ENCODE results near the gene CYP39A1. TPM values are rescaled to one million over a fixed set of nuclear protein-coding genes. Genes with fewer than 3 reads are reported as not detected.

CYP39A1 gene
- total and polyA plus RNA-seq, 2 experiments from 2014 or later = 1.5 to 3.5 TPM

- no peaks in the 10 kb centered on the region for H4K20me1 ChIP-seq (replicated peaks; ENCODE audit: insufficient read depth)
- no peaks in the 10 kb centered on the region for H3K27me3 ChIP-seq (ENCODE audit: insufficient read depth)
- no peaks in the 10 kb centered on the region for H3K9me2 ChIP-seq (ENCODE audit: insufficient read depth)
- DNase-seq (ENCODE audit: low spot score) (peak; percentile 65), ATAC-seq (peak; percentile 91)
- TF ChIP-seq CTCF (conservative IDR thresholded peaks at IDR 0.05; ENCODE audit: low read depth in 2 of 2) = peak; percentile 54 to 67
- no peak for TF ChIP-seq POLR2AphosphoS5 (IDR thresholded peaks at IDR 0.05; ENCODE audit: low read depth)
- H3K4me2 ChIP-seq = no peak overlapping the region
- no peaks in the 10 kb centered on the region for H3F3A ChIP-seq (replicated peaks; ENCODE audit: low read depth)
- no peaks in the 10 kb centered on the region; the same call in 1 of the 2 replicates for H3K4me1 ChIP-seq (ENCODE audit: insufficient read depth)
- no peaks in the 10 kb centered on the region for H3K36me3 ChIP-seq (ENCODE audit: insufficient read depth)
- no peak overlapping the region for H3K27ac Mint-ChIP-seq
- peaks cover 8% of the 10 kb centered on the region; the same call in 2 of the 3 replicates for H3K4me1 Mint-ChIP-seq
- H3K4me3 Mint-ChIP-seq = no peak overlapping the region
- H3K9me3 Mint-ChIP-seq = no peaks in the 10 kb centered on the region
- no peak overlapping the region for H2AFZ ChIP-seq
- H3K27ac ChIP-seq (ENCODE audit: low read depth) = no peak overlapping the region
- no peaks in the 10 kb centered on the region for H3K36me3 Mint-ChIP-seq (ENCODE audit: low read depth)
- H3K79me2 ChIP-seq (replicated peaks; ENCODE audit: insufficient read depth) = no peaks in the 10 kb centered on the region
- peaks cover 1% of the 10 kb centered on the region for H3K27me3 Mint-ChIP-seq (ENCODE audit: insufficient read depth, low read depth, poor library complexity)
- no peak overlapping the region for H3K4me3 ChIP-seq
Measured at GRCh38 chr6:46677314-46677654, 24.7 kb upstream of the CYP39A1 start.

- H2AFZ ChIP-seq = no peak overlapping the region
- H3K27me3 ChIP-seq (ENCODE audit: insufficient read depth) = no peaks in the 10 kb centered on the region
- no peaks in the 10 kb centered on the region for H4K20me1 ChIP-seq (replicated peaks; ENCODE audit: insufficient read depth)
- H3K9me3 Mint-ChIP-seq = no peaks in the 10 kb centered on the region
- H3F3A ChIP-seq (replicated peaks; ENCODE audit: low read depth) = no peaks in the 10 kb centered on the region
- no peaks in the 10 kb centered on the region; the same call in 1 of the 2 replicates for H3K4me1 ChIP-seq (ENCODE audit: insufficient read depth)
- no peak overlapping the region for H3K27ac Mint-ChIP-seq
- ATAC-seq (peak; percentile 26; the same call in 2 of the 3 replicates), DNase-seq (ENCODE audit: low spot score) (no peak)
- H3K4me3 Mint-ChIP-seq = no peak overlapping the region
- H3K4me1 Mint-ChIP-seq = peaks cover 8% of the 10 kb centered on the region; the same call in 2 of the 3 replicates
- peaks cover 1% of the 10 kb centered on the region for H3K27me3 Mint-ChIP-seq (ENCODE audit: insufficient read depth, low read depth, poor library complexity)
- H3K36me3 ChIP-seq (ENCODE audit: insufficient read depth) = no peaks in the 10 kb centered on the region
- H3K4me2 ChIP-seq = no peak overlapping the region
- H3K79me2 ChIP-seq (replicated peaks; ENCODE audit: insufficient read depth) = no peaks in the 10 kb centered on the region
- H3K36me3 Mint-ChIP-seq (ENCODE audit: low read depth) = no peaks in the 10 kb centered on the region
- H3K27ac ChIP-seq (ENCODE audit: low read depth) = no peak overlapping the region
- H3K9me2 ChIP-seq (ENCODE audit: insufficient read depth) = no peaks in the 10 kb centered on the region
- H3K4me3 ChIP-seq = no peak overlapping the region
- TF ChIP-seq CREB1 (CRISPR knock-in tag; IDR thresholded peaks at IDR 0.05; ENCODE audit: low read depth) (no peak), EZH2 (IDR thresholded peaks at IDR 0.05; ENCODE audit: low read depth, unreplicated experiment) (no peak), NANOG (IDR thresholded peaks at IDR 0.05; ENCODE audit: borderline replicate concordance) (no peak), STAT1 (IDR thresholded peaks at IDR 0.05; ENCODE audit: unreplicated experiment) (no peak), ZNF114 (CRISPR knock-in tag; IDR thresholded peaks at IDR 0.05) (no peak), ZNF331 (CRISPR knock-in tag; IDR thresholded peaks at IDR 0.05; ENCODE audit: low read depth) (no peak), POLR2AphosphoS5 (IDR thresholded peaks at IDR 0.05; ENCODE audit: low read depth) (no peak), JUNB (IDR thresholded peaks at IDR 0.05; ENCODE audit: unreplicated experiment) (no peak), EZH2phosphoT487 (IDR thresholded peaks at IDR 0.05; ENCODE audit: unreplicated experiment) (no peak)
- TF ChIP-seq, protein P1, sequence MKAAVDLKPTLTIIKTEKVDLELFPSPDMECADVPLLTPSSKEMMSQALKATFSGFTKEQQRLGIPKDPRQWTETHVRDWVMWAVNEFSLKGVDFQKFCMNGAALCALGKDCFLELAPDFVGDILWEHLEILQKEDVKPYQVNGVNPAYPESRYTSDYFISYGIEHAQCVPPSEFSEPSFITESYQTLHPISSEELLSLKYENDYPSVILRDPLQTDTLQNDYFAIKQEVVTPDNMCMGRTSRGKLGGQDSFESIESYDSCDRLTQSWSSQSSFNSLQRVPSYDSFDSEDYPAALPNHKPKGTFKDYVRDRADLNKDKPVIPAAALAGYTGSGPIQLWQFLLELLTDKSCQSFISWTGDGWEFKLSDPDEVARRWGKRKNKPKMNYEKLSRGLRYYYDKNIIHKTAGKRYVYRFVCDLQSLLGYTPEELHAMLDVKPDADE (IDR thresholded peaks at IDR 0.05) = no peak
- TF ChIP-seq, protein P2, sequence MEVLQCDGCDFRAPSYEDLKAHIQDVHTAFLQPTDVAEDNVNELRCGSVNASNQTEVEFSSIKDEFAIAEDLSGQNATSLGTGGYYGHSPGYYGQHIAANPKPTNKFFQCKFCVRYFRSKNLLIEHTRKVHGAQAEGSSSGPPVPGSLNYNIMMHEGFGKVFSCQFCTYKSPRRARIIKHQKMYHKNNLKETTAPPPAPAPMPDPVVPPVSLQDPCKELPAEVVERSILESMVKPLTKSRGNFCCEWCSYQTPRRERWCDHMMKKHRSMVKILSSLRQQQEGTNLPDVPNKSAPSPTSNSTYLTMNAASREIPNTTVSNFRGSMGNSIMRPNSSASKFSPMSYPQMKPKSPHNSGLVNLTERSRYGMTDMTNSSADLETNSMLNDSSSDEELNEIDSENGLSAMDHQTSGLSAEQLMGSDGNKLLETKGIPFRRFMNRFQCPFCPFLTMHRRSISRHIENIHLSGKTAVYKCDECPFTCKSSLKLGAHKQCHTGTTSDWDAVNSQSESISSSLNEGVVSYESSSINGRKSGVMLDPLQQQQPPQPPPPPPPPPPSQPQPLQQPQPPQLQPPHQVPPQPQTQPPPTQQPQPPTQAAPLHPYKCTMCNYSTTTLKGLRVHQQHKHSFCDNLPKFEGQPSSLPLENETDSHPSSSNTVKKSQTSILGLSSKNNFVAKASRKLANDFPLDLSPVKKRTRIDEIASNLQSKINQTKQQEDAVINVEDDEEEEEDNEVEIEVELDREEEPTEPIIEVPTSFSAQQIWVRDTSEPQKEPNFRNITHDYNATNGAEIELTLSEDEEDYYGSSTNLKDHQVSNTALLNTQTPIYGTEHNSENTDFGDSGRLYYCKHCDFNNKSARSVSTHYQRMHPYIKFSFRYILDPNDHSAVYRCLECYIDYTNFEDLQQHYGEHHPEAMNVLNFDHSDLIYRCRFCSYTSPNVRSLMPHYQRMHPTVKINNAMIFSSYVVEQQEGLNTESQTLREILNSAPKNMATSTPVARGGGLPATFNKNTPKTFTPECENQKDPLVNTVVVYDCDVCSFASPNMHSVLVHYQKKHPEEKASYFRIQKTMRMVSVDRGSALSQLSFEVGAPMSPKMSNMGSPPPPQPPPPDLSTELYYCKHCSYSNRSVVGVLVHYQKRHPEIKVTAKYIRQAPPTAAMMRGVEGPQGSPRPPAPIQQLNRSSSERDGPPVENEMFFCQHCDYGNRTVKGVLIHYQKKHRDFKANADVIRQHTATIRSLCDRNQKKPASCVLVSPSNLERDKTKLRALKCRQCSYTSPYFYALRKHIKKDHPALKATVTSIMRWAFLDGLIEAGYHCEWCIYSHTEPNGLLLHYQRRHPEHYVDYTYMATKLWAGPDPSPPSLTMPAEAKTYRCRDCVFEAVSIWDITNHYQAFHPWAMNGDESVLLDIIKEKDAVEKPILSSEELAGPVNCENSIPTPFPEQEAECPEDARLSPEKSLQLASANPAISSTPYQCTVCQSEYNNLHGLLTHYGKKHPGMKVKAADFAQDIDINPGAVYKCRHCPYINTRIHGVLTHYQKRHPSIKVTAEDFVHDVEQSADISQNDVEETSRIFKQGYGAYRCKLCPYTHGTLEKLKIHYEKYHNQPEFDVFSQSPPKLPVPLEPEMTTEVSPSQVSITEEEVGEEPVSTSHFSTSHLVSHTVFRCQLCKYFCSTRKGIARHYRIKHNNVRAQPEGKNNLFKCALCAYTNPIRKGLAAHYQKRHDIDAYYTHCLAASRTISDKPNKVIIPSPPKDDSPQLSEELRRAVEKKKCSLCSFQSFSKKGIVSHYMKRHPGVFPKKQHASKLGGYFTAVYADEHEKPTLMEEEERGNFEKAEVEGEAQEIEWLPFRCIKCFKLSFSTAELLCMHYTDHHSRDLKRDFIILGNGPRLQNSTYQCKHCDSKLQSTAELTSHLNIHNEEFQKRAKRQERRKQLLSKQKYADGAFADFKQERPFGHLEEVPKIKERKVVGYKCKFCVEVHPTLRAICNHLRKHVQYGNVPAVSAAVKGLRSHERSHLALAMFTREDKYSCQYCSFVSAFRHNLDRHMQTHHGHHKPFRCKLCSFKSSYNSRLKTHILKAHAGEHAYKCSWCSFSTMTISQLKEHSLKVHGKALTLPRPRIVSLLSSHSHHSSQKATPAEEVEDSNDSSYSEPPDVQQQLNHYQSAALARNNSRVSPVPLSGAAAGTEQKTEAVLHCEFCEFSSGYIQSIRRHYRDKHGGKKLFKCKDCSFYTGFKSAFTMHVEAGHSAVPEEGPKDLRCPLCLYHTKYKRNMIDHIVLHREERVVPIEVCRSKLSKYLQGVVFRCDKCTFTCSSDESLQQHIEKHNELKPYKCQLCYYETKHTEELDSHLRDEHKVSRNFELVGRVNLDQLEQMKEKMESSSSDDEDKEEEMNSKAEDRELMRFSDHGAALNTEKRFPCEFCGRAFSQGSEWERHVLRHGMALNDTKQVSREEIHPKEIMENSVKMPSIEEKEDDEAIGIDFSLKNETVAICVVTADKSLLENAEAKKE (CRISPR knock-in tag; IDR thresholded peaks at IDR 0.05) = no peak
Measured at GRCh38 chr6:46676604-46677313, 24.1 kb upstream of the CYP39A1 start.
